ENCODE measurements around the gene IHH. TPM values are rescaled to one million over a fixed set of nuclear protein-coding genes. Genes with fewer than 3 reads are reported as not detected.
A peak's percentile ranks its signal among the peaks of the same experiment; 100 is the strongest.

The IHH gene
- total RNA-seq, 1 experiment from 2014 or later, result 0.15 TPM

DNA sequence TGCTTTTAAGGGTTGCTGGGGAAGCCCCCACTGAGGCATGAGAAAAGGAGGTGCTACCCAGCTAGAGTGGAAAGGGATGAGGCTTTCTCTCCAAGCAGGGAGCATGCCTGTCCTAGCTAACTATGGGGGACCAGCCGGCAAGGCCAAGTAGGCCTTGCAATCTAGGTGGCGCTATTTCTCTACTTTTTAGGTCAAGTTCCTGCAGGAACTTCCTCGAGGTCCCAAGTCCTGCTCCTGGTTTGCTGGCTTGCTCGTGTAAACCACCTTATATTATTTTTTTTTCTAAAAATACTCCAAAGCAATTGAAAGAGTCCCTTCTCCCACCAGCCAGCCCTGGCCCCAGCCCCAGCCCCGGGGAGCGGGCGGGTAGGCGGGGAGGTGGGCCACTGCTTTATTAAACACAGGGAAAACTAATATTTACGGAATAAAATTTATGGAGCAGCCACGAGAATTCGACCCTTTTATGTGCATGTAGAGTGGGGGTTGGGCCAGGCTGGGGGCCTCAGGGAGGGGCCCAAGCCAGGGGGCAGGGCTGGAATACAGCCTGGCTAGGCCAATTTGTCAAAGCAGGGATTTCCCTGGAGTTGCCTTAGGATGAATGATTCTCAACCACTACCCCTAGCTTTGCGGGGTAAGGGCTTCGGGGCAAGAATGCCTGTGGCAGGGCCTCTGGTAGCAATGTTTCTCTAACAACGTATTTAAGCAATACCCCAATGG is 12.8 kb upstream of the IHH start:
- intact Hi-C loops (cut with micrococcal nuclease; ENCODE audit: unreplicated experiment), result loop anchor here (5.0 kb wide), 2 partner anchors 44 to 84 kb away; no protein-coding TSS in a partner anchor
- Histone ChIP-seq H3K27me3 (replicated peaks; ENCODE audit: insufficient read depth, low read depth, low read length, poor library complexity) (no peaks in the 10 kb centered on the region), H3K36me3 (ENCODE audit: insufficient read depth, low read length, poor library complexity, severe bottlenecking) (no peaks in the 10 kb centered on the region), H3K27ac (ENCODE audit: low read depth, low read length, poor library complexity, severe bottlenecking) (no peak overlapping the region), H3K4me3 (ENCODE audit: low read depth, low read length, poor library complexity, severe bottlenecking) (no peak overlapping the region), H3K9me3 (ENCODE audit: low read depth, low read length, poor library complexity, severe bottlenecking) (no peaks in the 10 kb centered on the region), H3K4me1 (ENCODE audit: insufficient read depth, low read length, poor library complexity, severe bottlenecking) (no peaks in the 10 kb centered on the region)
- BruUV-seq (replicated peaks), result no TSS peak
- DNase-seq (ENCODE audit: low spot score), result peak; percentile 77
- TF ChIP-seq EZH2 (IDR thresholded peaks at IDR 0.05; ENCODE audit: borderline replicate concordance, low read depth, low read length, poor library complexity, severe bottlenecking), result no peak
- TF ChIP-seq, protein P1, sequence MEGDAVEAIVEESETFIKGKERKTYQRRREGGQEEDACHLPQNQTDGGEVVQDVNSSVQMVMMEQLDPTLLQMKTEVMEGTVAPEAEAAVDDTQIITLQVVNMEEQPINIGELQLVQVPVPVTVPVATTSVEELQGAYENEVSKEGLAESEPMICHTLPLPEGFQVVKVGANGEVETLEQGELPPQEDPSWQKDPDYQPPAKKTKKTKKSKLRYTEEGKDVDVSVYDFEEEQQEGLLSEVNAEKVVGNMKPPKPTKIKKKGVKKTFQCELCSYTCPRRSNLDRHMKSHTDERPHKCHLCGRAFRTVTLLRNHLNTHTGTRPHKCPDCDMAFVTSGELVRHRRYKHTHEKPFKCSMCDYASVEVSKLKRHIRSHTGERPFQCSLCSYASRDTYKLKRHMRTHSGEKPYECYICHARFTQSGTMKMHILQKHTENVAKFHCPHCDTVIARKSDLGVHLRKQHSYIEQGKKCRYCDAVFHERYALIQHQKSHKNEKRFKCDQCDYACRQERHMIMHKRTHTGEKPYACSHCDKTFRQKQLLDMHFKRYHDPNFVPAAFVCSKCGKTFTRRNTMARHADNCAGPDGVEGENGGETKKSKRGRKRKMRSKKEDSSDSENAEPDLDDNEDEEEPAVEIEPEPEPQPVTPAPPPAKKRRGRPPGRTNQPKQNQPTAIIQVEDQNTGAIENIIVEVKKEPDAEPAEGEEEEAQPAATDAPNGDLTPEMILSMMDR (conservative IDR thresholded peaks at IDR 0.05; ENCODE audit: low read depth, low read length), result peak; percentile 79
- ChIA-PET CTCF (interaction anchor here (0.6 to 2.5 kb wide), 8 partner anchors 9 to 180 kb away, joined by 3 to 13 read pairs (median 4); partner anchors contain the start of gene TUBA4A), POLR2A (ENCODE audit: low non-redundant PET) (no interaction called here)

DNA sequence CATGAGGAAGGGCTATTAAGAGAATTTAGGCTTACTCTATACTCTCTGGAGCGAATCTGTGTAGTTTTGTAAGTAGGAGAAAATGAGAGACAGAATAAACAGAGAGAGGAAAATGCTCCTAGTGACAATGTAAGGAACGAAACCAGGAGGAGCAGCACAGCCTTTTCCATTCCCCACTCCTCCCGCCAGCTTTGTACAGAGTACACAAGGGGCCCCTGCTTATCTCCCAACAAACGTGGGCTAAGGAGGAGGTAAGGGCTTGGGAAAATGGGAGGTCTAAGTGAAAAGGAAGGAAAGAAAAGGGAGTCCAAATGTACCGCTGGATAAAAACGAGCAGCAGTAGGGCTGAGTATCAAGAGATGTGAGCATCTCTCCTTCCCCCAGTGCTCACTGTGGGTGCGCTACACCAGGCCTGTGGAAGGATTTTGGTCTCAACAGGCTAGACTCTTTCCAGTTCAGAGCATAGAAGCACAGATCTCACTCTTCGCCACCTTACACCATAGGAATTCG is 12.1 kb upstream of the IHH start:
- H3K4me1 ChIP-seq (ENCODE audit: insufficient read depth, low read length, poor library complexity, severe bottlenecking), result no peaks in the 10 kb centered on the region
- H3K27ac ChIP-seq (ENCODE audit: low read depth, low read length, poor library complexity, severe bottlenecking), result no peak overlapping the region
- DNase-seq (ENCODE audit: low spot score), result no peak
- BruUV-seq (replicated peaks), result no TSS peak
- no peaks in the 10 kb centered on the region for H3K36me3 ChIP-seq (ENCODE audit: insufficient read depth, low read length, poor library complexity, severe bottlenecking)
- intact Hi-C loops (cut with micrococcal nuclease; ENCODE audit: unreplicated experiment), result loop anchor here (5.0 kb wide), 2 partner anchors 45 to 85 kb away; no protein-coding TSS in a partner anchor
- TF ChIP-seq EZH2 (IDR thresholded peaks at IDR 0.05; ENCODE audit: borderline replicate concordance, low read depth, low read length, poor library complexity, severe bottlenecking), result no peak
- ChIA-PET CTCF (interaction anchor here (0.6 to 2.5 kb wide), 8 partner anchors 10 to 1914 kb away, joined by 3 to 13 read pairs (median 4); no protein-coding TSS in a partner anchor), POLR2A (ENCODE audit: low non-redundant PET) (no interaction called here)
- H3K27me3 ChIP-seq (replicated peaks; ENCODE audit: insufficient read depth, low read depth, low read length, poor library complexity), result no peaks in the 10 kb centered on the region
- H3K4me3 ChIP-seq (ENCODE audit: low read depth, low read length, poor library complexity, severe bottlenecking), result no peak overlapping the region
- H3K9me3 ChIP-seq (ENCODE audit: low read depth, low read length, poor library complexity, severe bottlenecking), result no peaks in the 10 kb centered on the region

DNA sequence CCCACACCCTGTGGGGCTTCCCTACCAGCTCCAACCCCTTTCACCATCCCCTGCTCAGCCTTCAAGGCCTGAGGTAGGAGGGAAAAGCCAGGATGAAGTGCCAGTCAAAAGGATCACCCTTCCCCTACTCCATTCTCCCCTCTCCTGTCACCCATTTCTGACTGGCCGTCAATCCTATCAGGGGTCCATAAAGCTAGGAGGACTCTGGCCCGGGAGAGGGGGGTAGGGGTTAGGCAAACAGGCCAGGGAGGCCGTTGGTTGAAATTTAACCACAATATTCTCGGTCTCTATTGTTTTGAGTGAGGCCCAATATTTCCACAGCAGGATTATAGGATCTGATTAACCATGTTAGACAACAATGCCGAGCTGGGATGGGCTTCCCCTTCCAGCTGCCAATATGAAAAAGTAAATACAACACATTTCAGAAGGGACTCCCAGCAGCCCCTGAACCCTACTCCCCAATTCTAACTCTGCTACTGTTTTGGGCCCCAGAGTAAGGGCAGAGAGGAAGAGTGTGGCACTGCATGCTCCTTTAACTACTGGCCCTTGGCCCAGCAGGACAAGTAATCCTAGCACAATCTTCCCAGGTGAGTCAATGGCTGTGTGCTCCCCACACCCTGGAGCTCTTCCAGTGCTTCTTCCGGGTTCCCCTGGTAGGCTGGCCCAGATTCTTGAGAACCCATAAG is 10.6 kb upstream of the IHH start:
- ChIA-PET CTCF (interaction anchor here (0.7 to 0.9 kb wide), 2 partner anchors 28 to 33 kb away, joined by 3 read pairs; no protein-coding TSS in a partner anchor), POLR2A (ENCODE audit: low non-redundant PET) (no interaction called here)
- intact Hi-C loops (cut with micrococcal nuclease; ENCODE audit: unreplicated experiment), result loop anchor here (5.0 kb wide), 2 partner anchors 46 to 86 kb away; no protein-coding TSS in a partner anchor
- no peak for DNase-seq (ENCODE audit: low spot score)
- H3K9me3 ChIP-seq (ENCODE audit: low read depth, low read length, poor library complexity, severe bottlenecking), result no peaks in the 10 kb centered on the region
- H3K4me3 ChIP-seq (ENCODE audit: low read depth, low read length, poor library complexity, severe bottlenecking), result no peak overlapping the region
- no peaks in the 10 kb centered on the region for H3K36me3 ChIP-seq (ENCODE audit: insufficient read depth, low read length, poor library complexity, severe bottlenecking)
- no peak overlapping the region for H3K27ac ChIP-seq (ENCODE audit: low read depth, low read length, poor library complexity, severe bottlenecking)
- H3K27me3 ChIP-seq (replicated peaks; ENCODE audit: insufficient read depth, low read depth, low read length, poor library complexity), result no peaks in the 10 kb centered on the region
- no TSS peak for BruUV-seq (replicated peaks)
- H3K4me1 ChIP-seq (ENCODE audit: insufficient read depth, low read length, poor library complexity, severe bottlenecking), result no peaks in the 10 kb centered on the region
- TF ChIP-seq, protein P1 (conservative IDR thresholded peaks at IDR 0.05; ENCODE audit: low read depth, low read length), result no peak
- TF ChIP-seq EZH2 (IDR thresholded peaks at IDR 0.05; ENCODE audit: borderline replicate concordance, low read depth, low read length, poor library complexity, severe bottlenecking), result no peak

Measured in A673 (cell line).